HG03196 (cell line): Measurements from ENCODE around the gene RPAIN.

Experiments
- ATAC-seq: cut with Tn5 transposase; IDR thresholded peaks from one replicate; pipeline ENCODE4 v1.9.1; 2021; ENCODE audit not compliant: unreplicated experiment

Gene RPAIN, protein sequence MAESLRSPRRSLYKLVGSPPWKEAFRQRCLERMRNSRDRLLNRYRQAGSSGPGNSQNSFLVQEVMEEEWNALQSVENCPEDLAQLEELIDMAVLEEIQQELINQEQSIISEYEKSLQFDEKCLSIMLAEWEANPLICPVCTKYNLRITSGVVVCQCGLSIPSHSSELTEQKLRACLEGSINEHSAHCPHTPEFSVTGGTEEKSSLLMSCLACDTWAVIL

DNA sequence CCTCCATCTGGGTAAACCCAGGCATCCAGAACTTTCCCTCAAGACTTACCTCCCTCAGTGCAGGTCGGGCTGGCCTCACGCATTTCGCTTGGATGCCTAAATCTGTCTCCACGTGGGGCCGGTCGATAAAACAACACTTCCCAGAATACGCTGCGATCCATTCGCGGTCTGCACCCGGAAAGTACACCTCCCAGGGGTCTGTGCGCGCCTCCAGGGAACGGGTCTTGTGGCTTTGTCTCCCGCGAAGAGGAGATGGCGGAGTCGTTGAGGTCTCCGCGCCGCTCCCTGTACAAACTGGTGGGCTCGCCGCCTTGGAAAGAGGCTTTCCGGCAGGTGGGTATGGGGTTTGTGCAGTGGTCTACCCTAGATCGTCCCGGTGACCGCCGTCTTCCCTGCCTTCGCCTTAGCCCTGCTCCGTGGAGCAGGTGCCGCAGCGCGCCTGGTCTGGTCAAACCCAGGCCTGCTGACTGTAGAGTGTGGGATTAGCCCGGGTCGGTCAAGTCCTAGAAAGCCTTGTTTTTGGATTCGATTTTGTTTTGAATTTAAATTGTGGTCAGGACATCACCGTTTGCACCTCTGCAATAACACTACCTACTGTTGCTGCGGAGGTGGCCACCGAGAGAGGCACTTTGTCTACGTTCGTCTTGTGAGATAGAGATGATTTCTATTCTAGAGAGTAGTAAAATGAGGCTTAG is at the start of gene RPAIN:
Gene RPAIN, plus strand, starts transcription at position 224 of the 695 bp plus-strand sequence. Its CDS starts 29 bp downstream, at position 253.
- ATAC-seq = peak; percentile 64

- no peak for ATAC-seq
Observed at GRCh38 chr17:5370411-5370810, 49.6 kb upstream of the RPAIN start.

DNA sequence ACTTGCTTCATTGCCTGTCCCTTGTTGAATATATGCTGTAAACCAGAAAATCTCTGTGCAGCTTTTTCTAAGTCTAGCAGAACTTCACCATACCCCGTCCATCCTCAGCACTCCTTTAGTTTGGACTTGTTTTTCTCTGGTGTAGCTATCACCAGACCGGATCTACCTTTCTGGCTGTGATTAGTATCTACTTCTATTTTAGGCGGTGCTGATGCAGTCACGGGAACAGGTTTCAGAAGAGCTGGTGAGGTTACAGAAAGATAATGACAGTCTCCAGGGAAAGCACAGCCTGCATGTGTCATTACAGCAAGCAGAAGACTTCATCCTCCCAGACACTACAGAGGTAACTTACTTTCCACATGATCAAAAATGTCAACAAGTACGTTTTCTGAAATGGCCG is 46.9 kb upstream of the RPAIN start:
- no peak for ATAC-seq

- ATAC-seq = no peak
Observed at GRCh38 chr17:5378566-5379207, 41.3 kb upstream of the RPAIN start.

- no peak for ATAC-seq
Observed at GRCh38 chr17:5379351-5380107, 40.5 kb upstream of the RPAIN start.

DNA sequence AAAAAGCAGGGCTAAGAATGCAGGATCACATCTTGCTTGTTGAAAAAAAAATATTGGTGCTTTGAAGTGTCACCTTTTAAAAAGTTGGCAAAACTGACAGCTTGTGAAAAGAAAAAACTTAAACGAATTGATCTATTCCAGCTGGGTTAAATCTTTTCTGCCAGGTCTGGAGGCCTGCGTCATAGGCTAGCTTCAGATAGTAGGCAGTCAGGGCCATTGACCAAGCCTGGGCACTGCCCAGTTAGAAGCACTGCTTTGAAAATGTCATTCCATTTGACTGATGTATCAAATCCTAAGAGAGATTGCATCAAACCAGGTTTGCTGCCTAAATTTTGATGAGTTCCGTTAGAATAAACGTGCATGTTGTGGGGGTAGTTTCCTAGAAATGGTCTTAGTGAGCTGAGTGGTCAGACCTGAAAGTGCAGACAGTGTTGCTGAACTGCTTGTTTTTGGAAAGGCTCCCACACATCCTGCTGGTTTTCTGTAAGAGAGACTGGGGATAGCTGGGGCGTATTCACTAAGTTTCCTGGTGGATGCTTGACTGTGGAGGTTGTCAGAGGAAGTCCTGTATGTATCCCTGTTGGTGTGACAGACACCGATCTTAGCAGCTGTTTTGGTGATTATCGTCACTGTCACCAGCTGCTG is 39.4 kb upstream of the RPAIN start:
- no peak for ATAC-seq

DNA sequence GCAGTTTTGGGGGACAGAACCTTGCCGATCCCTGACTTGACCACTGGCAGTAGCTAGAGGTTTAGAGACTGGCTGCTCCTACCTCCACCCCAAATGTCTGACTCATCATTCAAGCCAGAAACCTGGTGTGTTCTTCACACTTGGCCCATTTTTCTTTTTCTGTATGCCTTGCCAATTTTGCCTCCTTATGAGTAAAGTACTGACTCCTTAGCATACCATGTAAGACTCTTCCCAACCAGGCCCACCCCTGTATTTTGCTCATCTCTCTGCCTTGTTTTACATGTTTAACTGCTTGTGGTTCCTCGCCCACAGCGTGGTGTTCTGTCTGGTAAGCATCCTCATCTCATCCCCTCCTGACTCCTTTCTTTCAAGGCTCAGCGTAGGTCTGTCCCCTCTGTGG is 38.4 kb upstream of the RPAIN start:
- ATAC-seq = no peak

- ATAC-seq = no peak
Observed at GRCh38 chr17:5391678-5392077, 28.3 kb upstream of the RPAIN start.

DNA sequence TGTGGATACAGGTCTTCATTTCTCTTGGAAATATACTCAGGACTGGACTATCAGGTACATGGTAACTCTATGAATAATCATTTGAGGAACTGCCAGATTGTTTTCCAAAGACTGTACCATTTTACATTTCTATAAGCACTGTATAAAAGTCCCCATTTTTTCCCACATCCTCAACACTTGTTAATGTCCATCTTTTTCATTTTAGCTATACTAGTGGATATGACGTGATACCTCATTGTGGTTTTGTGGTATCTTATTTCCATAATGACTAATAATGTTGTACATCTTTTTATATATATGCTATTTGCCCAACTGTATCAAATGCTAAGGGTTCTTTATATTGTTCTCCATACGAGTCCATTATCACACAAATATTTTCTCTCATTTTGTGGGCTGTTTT is 23.4 kb upstream of the RPAIN start:
- ATAC-seq = no peak

DNA sequence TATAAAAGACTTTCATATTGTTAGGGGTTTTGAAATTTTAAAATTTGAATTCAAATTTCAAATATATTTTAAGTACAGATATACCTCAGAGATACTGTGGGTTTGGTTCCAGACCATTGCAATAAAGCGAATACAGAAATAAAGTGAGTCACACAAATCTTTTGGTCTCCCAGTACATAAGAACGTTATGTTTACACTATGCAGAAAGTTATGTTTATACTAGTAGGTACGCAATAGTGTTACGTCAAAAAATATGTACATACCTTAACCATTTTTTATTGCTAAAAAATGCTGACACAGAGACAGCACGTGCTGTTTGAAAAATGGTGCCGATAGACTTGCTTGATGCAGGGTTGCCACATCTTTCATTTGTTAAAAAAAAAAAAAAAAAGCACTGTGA is 20.2 kb upstream of the RPAIN start:
- no peak for ATAC-seq

- ATAC-seq = no peak
Observed at GRCh38 chr17:5405400-5405799, 14.6 kb upstream of the RPAIN start.

DNA sequence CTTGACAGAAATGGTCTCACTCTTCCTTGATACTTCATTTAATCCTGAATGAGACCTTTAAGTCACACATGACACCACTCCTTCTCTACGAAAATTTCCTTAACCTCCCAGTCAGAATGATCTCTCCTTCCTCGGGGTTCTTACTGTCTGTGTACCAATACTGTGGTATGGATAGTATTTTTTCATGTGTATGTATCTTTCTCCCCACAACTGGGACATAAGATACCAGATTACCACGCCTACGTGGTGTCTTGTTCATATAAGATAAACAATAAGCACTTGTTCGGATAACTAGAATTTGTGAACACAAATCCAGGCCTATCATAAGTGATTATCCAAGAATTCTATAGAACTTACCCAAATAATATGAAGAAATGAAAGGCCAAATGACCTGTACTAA is 11.8 kb upstream of the RPAIN start:
- ATAC-seq = no peak

DNA sequence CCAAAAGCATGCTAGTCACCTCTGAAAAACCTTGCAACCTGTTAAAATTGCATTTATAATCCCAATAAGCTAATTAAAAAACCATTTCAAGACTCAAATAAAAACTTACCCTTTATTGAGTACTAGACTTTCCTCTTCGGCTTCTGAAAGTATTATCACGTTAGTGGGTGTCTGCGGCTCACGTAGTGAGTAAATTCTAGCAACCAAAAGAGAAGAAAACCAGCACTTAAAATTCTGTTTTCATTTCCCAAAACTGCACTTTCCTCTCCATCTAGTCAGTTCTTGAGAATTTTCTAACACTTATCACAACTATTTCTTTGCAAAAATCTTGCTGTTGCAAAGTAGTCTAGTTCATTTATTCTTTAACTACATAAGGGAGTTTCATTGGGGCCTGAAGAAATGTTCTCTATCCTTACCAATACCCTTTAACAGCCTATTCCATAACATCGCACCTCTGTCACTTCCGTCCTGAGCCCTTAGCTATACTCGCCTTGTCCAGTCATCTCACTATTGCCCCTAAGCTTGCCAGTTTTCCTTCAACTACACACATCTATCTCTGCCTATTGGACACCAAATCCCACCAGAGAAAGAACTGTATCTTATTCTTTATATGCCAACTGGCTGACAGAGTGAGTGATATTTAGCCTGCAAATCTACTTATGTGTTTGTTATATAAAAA is 9.2 kb upstream of the RPAIN start:
- no peak for ATAC-seq

DNA sequence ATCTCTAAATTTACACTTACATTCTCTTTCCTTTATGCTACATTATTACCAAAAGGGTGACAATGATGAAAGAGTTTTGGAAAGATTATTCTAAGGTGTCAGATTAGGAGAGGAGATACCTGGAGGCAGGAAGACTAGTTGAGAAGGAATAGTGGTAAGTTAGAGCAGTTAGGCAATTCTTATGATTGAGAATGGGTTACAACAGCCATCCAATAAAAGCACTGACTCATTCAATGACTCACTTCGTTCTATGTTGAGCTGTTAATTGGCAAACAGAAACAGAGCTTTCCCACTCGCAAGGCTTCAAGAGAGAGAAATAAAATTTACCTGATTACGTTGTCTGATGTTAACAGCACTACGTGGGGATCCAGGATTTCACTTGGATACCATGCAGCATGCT is 6.3 kb upstream of the RPAIN start:
- ATAC-seq = no peak

DNA sequence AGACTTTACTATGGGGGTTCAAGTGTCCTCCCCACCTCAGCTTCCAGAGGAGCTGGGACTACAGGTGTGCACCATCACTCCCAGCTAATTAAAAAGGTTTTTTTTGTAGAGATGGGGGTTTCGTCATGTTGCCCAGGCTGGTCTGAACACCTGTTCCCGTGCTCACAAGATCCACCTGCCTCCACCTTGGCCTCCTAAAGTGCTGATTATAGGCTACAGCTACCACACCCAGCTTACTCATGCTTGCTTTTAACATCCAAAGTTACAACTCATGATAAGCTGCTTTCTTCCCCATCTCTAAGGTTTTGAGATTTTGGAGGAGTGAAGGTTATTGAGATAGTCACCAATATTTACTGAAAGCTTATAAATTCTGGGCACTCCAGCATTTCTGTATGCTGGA is 3.1 kb upstream of the RPAIN start:
- ATAC-seq = no peak

DNA sequence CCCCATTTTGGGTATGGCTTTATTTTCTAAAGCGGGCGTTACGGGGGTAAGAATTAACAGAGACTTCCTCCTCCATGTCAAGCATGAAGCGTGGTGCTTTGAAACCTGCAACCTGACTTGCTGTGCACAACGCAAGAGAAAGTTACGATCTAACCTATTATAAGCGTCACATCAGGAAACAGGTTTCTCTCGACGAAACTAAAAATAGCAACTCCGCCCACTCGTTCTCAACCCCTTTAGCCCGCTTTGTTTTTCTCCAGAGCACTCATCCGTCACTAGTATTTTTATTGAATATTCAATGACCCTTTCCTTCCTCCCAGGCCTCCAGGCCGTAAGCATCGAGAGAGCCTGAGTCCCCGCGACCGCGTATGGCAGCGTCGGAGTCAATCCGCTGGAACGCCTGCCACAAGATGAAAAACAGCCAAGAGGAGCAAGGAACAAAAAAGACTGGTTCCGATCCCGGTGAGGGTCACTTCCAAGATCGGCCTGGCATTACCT is 1.1 kb upstream of the RPAIN start:
- peak; percentile 37 for ATAC-seq

GRCh38 chr17:5419356-5419958 is 525 bp upstream of the RPAIN start, which contains the start of gene NUP88:
Gene NUP88, minus strand, starts transcription at chr17:5419662. Its CDS starts 12 bp downstream, at chr17:5419650.
- ATAC-seq = peak; percentile 83

GRCh38 chr17:5422505-5422904 is 2.5 kb downstream of the RPAIN start:
- ATAC-seq = no peak

DNA sequence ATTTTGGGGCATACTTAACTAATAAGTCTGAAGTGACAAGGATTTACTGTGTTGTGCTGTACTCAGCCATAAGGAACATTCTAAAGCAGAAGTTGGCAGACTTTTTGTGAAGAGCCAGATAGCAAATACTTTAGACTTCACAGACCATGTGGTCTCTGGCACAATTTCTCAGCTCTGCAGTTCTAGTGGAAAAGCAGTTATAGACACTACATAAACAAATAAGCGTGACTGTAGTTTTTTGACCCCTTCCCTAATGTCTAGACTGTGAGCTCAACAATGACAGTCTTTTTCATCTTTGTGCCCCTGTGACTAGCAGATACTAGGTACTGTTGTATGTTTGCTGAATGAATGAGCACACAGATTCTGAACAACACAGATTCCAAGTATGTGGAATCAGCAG is 4.9 kb downstream of the RPAIN start:
- no peak for ATAC-seq

- ATAC-seq = no peak
Observed at GRCh38 chr17:5425826-5426225, 5.8 kb downstream of the RPAIN start.
